ENCODE data around the gene ZSWIM6.

GRCh38 chr5:61523073-61523472 lies 191.0 kb downstream of the ZSWIM6 start:
- TF ChIP-seq FOXK2 (IDR thresholded peaks at IDR 0.05) (no peak), FOXA1 (IDR thresholded peaks at IDR 0.05) (no peak), NFRKB (IDR thresholded peaks at IDR 0.05) (no peak), HDGF (IDR thresholded peaks at IDR 0.05; ENCODE audit: borderline replicate concordance) (no peak), SUZ12 (IDR thresholded peaks at IDR 0.05) (no peak), SP1 (IDR thresholded peaks at IDR 0.05) (no peak)
